B cell (primary cell): Measurements from ENCODE around the gene ZIC5. TPM values are rescaled to one million over a fixed set of nuclear protein-coding genes. Genes with fewer than 3 reads are reported as not detected.
A peak's percentile ranks its signal among the peaks of the same experiment; 100 is the strongest.

Experiments used
- ATAC-seq: fragments of 200-7000 bp; cut with Tn5 transposase; one replicate; pipeline ENCODE4 v1.10.0; 2021; ENCODE audit warnings: low read depth, mild to moderate bottlenecking, moderate number of reproducible peaks, moderate library complexity
- CTCF ChIA-PET: fragments of 350-600 bp; sonication (Branson Sonifier 250); formaldehyde crosslinking; loops from one replicate; lab custom pipeline; 2021; ENCODE audit warnings: antibody characterized with exemption, inconsistent platforms; lab: Charles Lee
- POLR2A ChIA-PET: fragments of 350-600 bp; sonication (Branson Sonifier 250); formaldehyde crosslinking; loops from one replicate; lab custom pipeline; 2021; ENCODE audit warnings: antibody characterized with exemption; lab: Charles Lee
- DNase-seq: peaks from one replicate; pipeline ENCODE4 v3.0.0; 2013
- H2AFZ ChIP-seq: 2 replicates; pipeline ENCODE4 v1.6.1; 2012; ENCODE audit warnings: mild to moderate bottlenecking, low read depth, low read length; ENCODE audit not compliant: insufficient read depth, poor library complexity, severe bottlenecking
- H3K27ac ChIP-seq, 2 donors: 1 replicate in 1 of 2; 2 replicates in 1 of 2; pipeline ENCODE4 v1.5.1; 2012 to 2013; ENCODE audit warnings: low read length in 2 of 2, mild to moderate bottlenecking in 2 of 2, moderate library complexity in 1 of 2
- H3K27me3 ChIP-seq, 4 experiments: fragments of 200-600 bp in 1 of 4; sonication (generic) in 1 of 4; replicated peaks in 1 of 4; 1 replicate in 2 of 4; 2 replicates in 2 of 4; pipeline versions ENCODE4 v1.6.1 to v1.7.0; 2013 to 2016; ENCODE audit warnings: low read length in 3 of 4, mild to moderate bottlenecking in 2 of 4, mixed read lengths in 1 of 4, moderate library complexity in 1 of 4; ENCODE audit not compliant: insufficient read depth in 4 of 4, control insufficient read depth in 3 of 4; ENCODE audit errors: control extremely low read depth in 1 of 4
- H3K36me3 ChIP-seq, 2 experiments: replicated peaks in 1 of 2; 1 replicate in 1 of 2; 2 replicates in 1 of 2; pipeline versions ENCODE4 v1.6.1 to v1.7.1; 2013; ENCODE audit warnings: low read length in 1 of 2; ENCODE audit not compliant: insufficient read depth in 2 of 2, control insufficient read depth in 1 of 2; ENCODE audit errors: control extremely low read depth in 1 of 2, extremely low read depth in 1 of 2
- H3K4me1 ChIP-seq, 2 donors: fragments of 200-600 bp in 1 of 2; sonication (generic) in 1 of 2; 1 replicate in 1 of 2; 2 replicates in 1 of 2; pipeline versions ENCODE4 v1.5.1 to v1.6.1; 2013 to 2017; ENCODE audit warnings: low read length in 2 of 2; ENCODE audit not compliant: control insufficient read depth in 2 of 2, insufficient read depth in 2 of 2
- H3K4me2 ChIP-seq: replicated peaks from 2 replicates; pipeline ENCODE3; 2012; ENCODE audit warnings: mild to moderate bottlenecking, low read depth, low read length; ENCODE audit not compliant: poor library complexity, severe bottlenecking
- H3K4me3 ChIP-seq, 5 experiments: fragments of 200-600 bp in 1 of 5; sonication (generic) in 1 of 5; 1 replicate in 3 of 5; 2 replicates in 2 of 5; pipeline versions ENCODE4 v1.5.1 to v1.7.0; 2011 to 2016; ENCODE audit warnings: low read length in 4 of 5, mild to moderate bottlenecking in 4 of 5, low read depth in 2 of 5, control low read depth in 1 of 5, moderate library complexity in 1 of 5; ENCODE audit not compliant: insufficient read depth in 1 of 5; ENCODE audit errors: control extremely low read depth in 1 of 5, extremely low read depth in 1 of 5
- H3K79me2 ChIP-seq: fragments of 200-600 bp; sonication (generic); one replicate; pipeline ENCODE4 v1.6.0; 2016; ENCODE audit warnings: low read length; ENCODE audit not compliant: control insufficient read depth, insufficient read depth
- H3K9ac ChIP-seq: fragments of 200-600 bp; sonication (generic); 2 replicates; pipeline ENCODE4 v1.6.1; 2017; ENCODE audit warnings: mild to moderate bottlenecking, low read length, moderate library complexity
- H3K9me3 ChIP-seq, 3 donors: one replicate each; pipeline versions ENCODE4 v1.6.1 to v1.7.1; 2013; ENCODE audit warnings: low read length in 2 of 3; ENCODE audit not compliant: control insufficient read depth in 2 of 3, insufficient read depth in 1 of 3; ENCODE audit errors: control extremely low read depth in 1 of 3
- H4K20me1 ChIP-seq: 2 replicates; pipeline ENCODE4 v1.6.0; 2012; ENCODE audit warnings: mild to moderate bottlenecking, low read length; ENCODE audit not compliant: insufficient read depth, control insufficient read depth, poor library complexity, severe bottlenecking
- H3K27ac Mint-ChIP-seq: one replicate; pipeline ENCODE4 v1.8.0; 2021; ENCODE audit warnings: mixed read lengths
- H3K27me3 Mint-ChIP-seq: one replicate; pipeline ENCODE4 v1.8.0; 2021; ENCODE audit warnings: mixed read lengths
- H3K4me1 Mint-ChIP-seq: one replicate; pipeline ENCODE4 v1.8.0; 2021; ENCODE audit warnings: mixed read lengths
- H3K4me3 Mint-ChIP-seq: one replicate; pipeline ENCODE4 v1.8.0; 2021; ENCODE audit warnings: mixed read lengths
- H3K9me3 Mint-ChIP-seq: one replicate; pipeline ENCODE4 v1.8.0; 2022; ENCODE audit warnings: mixed read lengths; ENCODE audit not compliant: insufficient read depth
- EZH2 ChIP-seq: IDR thresholded peaks from 2 replicates; pipeline ENCODE4 v1.6.1; 2012; ENCODE audit warnings: borderline replicate concordance, low read depth, mild to moderate bottlenecking, moderate library complexity, low read length; ENCODE audit not compliant: insufficient read depth, poor library complexity, severe bottlenecking
- WGBS: methylation state at CpG from one replicate; pipeline ENCODE4 v1.1.5; 2013; ENCODE audit warnings: missing lambda C conversion rate; ENCODE audit not compliant: insufficient coverage; 5-methylcytosine and 5-hydroxymethylcytosine counted together
- intact Hi-C: fragments of 100-400 bp; cut with micrococcal nuclease; formaldehyde crosslinking; loops from one replicate; pipeline ENCODE4 v1.10.0; 2022
- polyA plus RNA-seq: library from polyadenylated mRNA; depleted of rRNA; stranded (reverse); fragments of >200 nt; gene quantifications from 2 replicates; pipeline ENCODE4 v1.2.3, GENCODE V29; 2012
- total RNA-seq, 2 donors: library from RNA; stranded (reverse); fragments of 120-200 nt in 1 of 2; gene quantifications; 1 replicate in 1 of 2; 2 replicates in 1 of 2; pipeline versions ENCODE4 v1.2.3 to v1.2.4, GENCODE V29; 2013 to 2022
- TF ChIP-seq, protein P1 (sequence below): fragments of 200-600 bp; IDR thresholded peaks from one replicate; pipeline ENCODE4 v1.8.0; 2022; ENCODE audit warnings: antibody characterized with exemption, mild to moderate bottlenecking

Gene ZIC5
- total and polyA plus RNA-seq, 2 donors (not counting 1 experiment from before 2014, with no cell fraction given): not detected

DNA sequence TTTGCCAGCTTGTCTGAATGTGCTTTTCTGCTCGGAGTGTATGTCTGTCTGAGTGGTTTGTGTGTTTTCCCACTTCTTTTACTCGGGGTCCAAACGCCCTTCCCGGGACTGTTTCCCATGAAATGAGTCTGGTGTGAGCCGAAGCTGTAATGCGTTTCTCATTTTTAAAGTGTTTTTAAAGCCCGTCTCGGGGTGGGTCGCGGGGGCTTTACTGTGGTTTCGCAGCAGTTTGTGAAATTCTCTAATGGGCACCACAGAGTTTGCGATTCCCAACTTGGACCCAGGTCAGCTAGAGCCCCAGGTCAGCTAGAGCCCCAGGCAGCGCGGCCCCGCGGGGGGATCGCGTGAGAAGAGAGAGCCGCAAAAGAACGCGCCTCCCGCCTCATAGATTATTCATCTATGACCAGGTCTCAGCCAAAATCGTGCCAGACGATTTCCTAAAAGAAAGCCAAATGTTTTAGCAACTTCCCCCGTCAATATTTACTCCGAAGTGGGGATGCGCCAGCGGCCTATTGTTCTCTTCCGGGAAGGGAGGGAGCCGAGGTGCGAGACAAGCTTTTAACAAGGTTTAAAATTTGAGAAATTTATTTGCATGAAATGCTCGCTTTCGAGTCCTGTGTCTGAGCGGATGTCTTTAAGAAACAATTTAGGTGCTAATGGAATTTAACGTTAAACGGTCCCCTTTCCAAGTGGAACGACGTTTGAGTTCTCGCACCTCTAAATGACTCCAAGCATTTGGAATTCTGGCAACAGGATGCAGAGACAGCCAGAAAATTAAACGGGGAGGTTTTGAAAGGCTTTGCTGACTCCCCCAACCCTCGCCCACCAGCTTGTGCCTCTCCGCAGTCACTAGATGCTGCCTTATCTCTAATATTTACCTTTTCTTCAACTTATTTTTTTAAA lies 12.2 kb upstream of the ZIC5 start:
- Mint-ChIP-seq H3K27ac (peak overlapping the region; percentile 46), H3K9me3 (peaks cover 7% of the 10 kb centered on the region), H3K4me3 (peak overlapping the region; percentile 37), H3K4me1 (peaks cover 8% of the 10 kb centered on the region), H3K27me3 (peaks cover 55% of the 10 kb centered on the region)
- DNase-seq (peak; percentile 34), ATAC-seq (no peak)
- Histone ChIP-seq H3K79me2 (no peaks in the 10 kb centered on the region), H3K4me3 (no peak overlapping the region), H3K27me3 (peaks cover 2 to 82% (median 68%) of the 10 kb centered on the region in 4 experiments), H3K9ac (no peak overlapping the region), H3K9me3 (peaks cover 1 to 63% (median 35%) of the 10 kb centered on the region in 3 donors), H4K20me1 (no peaks in the 10 kb centered on the region), H3K4me1 (peaks cover 21 to 51% of the 10 kb centered on the region in 2 donors), H3K4me2 (no peak overlapping the region), H3K27ac (no peak overlapping the region), H3K36me3 (no peaks in the 10 kb centered on the region), H2AFZ (no peak overlapping the region)
- TF ChIP-seq, protein P1, sequence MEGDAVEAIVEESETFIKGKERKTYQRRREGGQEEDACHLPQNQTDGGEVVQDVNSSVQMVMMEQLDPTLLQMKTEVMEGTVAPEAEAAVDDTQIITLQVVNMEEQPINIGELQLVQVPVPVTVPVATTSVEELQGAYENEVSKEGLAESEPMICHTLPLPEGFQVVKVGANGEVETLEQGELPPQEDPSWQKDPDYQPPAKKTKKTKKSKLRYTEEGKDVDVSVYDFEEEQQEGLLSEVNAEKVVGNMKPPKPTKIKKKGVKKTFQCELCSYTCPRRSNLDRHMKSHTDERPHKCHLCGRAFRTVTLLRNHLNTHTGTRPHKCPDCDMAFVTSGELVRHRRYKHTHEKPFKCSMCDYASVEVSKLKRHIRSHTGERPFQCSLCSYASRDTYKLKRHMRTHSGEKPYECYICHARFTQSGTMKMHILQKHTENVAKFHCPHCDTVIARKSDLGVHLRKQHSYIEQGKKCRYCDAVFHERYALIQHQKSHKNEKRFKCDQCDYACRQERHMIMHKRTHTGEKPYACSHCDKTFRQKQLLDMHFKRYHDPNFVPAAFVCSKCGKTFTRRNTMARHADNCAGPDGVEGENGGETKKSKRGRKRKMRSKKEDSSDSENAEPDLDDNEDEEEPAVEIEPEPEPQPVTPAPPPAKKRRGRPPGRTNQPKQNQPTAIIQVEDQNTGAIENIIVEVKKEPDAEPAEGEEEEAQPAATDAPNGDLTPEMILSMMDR: no peak
- TF ChIP-seq EZH2: peak; percentile 36
- WGBS: 16% methylated on average over 32 of the region's 42 CpGs
- intact Hi-C loops: loop anchor here (2.0 kb wide), 1 partner anchor 15 kb away; no protein-coding TSS in a partner anchor
- ChIA-PET POLR2A (interaction anchor here (0.6 kb wide), 1 partner anchor 8 kb away, joined by 5 read pairs; no protein-coding TSS in a partner anchor), CTCF (no interaction called here)
